WERI-Rb-1 (cell line): Measurements from ENCODE around the gene BRD9.

Source experiments
- DNase-seq: peaks from one replicate; pipeline ENCODE4 v3.0.0-alpha.2; 2020
- H3K27ac ChIP-seq: fragments of 250-450 bp; sonication (Bioruptor Pico); 2 replicates; pipeline ENCODE4 v1.5.1; 2020; ENCODE audit warnings: mild to moderate bottlenecking, moderate library complexity
- H3K27me3 ChIP-seq: fragments of 250-450 bp; sonication (Bioruptor Pico); 2 replicates; pipeline ENCODE4 v1.5.1; 2021; ENCODE audit warnings: mild to moderate bottlenecking, low read depth, moderate library complexity; ENCODE audit not compliant: insufficient read depth, severe bottlenecking
- H3K36me3 ChIP-seq: fragments of 250-450 bp; sonication (Bioruptor Pico); 2 replicates; pipeline ENCODE4 v1.5.1; 2020; ENCODE audit warnings: mild to moderate bottlenecking, moderate library complexity
- H3K4me3 ChIP-seq: 2 replicates; pipeline ENCODE4 v1.5.1; 2011; ENCODE audit warnings: low read depth, mild to moderate bottlenecking, control low read depth, low read length
- H3K9me3 ChIP-seq: fragments of 250-450 bp; sonication (Bioruptor Pico); 2 replicates; pipeline ENCODE4 v1.5.1; 2021; ENCODE audit warnings: mild to moderate bottlenecking, moderate library complexity; ENCODE audit not compliant: severe bottlenecking
- TF ChIP-seq, protein P1 (sequence below): IDR thresholded peaks from 2 replicates; pipeline ENCODE4 v1.5.1; 2011; ENCODE audit warnings: low read depth, mild to moderate bottlenecking, control low read depth, inconsistent platforms, low read length

The BRD9 gene

DNA sequence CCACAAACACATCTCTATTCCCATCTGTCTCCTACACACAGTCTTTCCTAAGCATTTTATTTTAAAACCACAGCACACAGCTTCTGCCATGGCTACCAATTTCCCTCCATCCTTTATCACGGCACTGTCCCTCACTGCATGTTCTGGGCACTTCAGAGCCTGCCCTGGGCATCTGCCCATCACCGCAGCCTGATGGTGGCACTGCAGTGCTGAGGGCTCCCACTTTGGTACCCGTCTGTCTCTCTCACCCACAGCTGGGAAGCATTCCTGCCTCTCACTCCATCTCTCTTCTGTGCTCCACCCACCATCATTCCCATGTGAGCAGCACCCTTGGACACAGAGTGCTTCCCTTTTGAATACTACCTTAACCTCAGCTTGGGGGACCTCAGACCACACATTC is 73.5 kb downstream of the BRD9 start:
- Histone ChIP-seq H3K9me3 (peaks cover 3% of the 10 kb centered on the region), H3K27ac (no peak overlapping the region), H3K36me3 (peaks cover 7% of the 10 kb centered on the region; the same call in 1 of the 2 replicates), H3K27me3 (no peaks in the 10 kb centered on the region), H3K4me3 (no peak overlapping the region)
- DNase-seq, result no peak
- TF ChIP-seq, protein P1, sequence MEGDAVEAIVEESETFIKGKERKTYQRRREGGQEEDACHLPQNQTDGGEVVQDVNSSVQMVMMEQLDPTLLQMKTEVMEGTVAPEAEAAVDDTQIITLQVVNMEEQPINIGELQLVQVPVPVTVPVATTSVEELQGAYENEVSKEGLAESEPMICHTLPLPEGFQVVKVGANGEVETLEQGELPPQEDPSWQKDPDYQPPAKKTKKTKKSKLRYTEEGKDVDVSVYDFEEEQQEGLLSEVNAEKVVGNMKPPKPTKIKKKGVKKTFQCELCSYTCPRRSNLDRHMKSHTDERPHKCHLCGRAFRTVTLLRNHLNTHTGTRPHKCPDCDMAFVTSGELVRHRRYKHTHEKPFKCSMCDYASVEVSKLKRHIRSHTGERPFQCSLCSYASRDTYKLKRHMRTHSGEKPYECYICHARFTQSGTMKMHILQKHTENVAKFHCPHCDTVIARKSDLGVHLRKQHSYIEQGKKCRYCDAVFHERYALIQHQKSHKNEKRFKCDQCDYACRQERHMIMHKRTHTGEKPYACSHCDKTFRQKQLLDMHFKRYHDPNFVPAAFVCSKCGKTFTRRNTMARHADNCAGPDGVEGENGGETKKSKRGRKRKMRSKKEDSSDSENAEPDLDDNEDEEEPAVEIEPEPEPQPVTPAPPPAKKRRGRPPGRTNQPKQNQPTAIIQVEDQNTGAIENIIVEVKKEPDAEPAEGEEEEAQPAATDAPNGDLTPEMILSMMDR, result no peak

DNA sequence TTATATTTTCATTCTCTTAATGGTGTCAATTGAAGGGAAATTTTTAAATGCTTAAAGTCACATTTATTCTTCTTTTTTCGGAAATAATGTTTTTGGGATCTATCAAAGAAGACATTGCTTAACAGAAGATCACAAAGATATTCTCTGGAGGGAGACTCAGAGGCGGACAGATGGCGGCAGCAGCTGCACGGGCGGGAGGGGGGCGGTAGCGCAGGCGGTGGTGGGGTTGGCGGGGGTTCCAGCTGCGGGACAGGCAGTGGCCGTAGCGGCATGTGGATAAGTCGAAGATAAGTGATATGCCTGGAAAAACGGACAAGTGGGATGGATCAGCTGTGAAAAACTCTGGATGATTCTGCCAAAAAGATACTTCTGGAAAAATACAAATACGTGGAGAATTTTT is 76.4 kb downstream of the BRD9 start:
- TF ChIP-seq, protein P1, result no peak
- H3K27me3 ChIP-seq, result no peaks in the 10 kb centered on the region
- DNase-seq, result no peak
- H3K27ac ChIP-seq, result no peak overlapping the region
- no peak overlapping the region for H3K4me3 ChIP-seq
- peaks cover 3% of the 10 kb centered on the region for H3K9me3 ChIP-seq
- no peaks in the 10 kb centered on the region; the same call in 1 of the 2 replicates for H3K36me3 ChIP-seq

DNA sequence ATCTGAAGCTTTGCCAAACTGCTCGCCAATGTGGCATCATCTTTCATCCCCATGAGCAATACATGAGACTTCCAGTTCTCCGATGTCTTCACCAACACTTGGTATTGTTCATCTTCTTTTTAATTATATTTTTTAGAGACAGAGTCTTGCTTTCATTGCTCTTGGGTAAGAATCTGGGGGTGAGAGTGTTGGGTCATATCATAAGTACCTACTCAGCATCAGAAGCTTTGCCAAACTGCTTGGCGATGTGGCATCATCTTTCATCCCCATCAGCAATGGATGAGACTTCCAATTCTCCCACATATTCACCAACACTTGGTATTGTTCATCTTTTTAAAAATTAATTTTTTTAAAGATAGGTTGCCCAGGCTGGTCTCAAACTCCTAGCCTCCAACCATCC is 77.2 kb downstream of the BRD9 start:
- no peak for DNase-seq
- H3K9me3 ChIP-seq, result peaks cover 3% of the 10 kb centered on the region
- no peaks in the 10 kb centered on the region; the same call in 1 of the 2 replicates for H3K36me3 ChIP-seq
- H3K27me3 ChIP-seq, result no peaks in the 10 kb centered on the region
- H3K27ac ChIP-seq, result no peak overlapping the region
- TF ChIP-seq, protein P1, result no peak
- H3K4me3 ChIP-seq, result no peak overlapping the region
